CD4-positive, alpha-beta T cell treated with Interleukin-15 for 1 hour (primary cell): ENCODE results near the gene BICD2.
"Not testable (repeated sequence)": the region's sequence is repeated elsewhere in the genome, so short reads cannot be mapped to it uniquely, and the experiment has no call there.

Experiments used
- DNase-seq: peaks from one replicate; pipeline ENCODE4 v3.0.0-alpha.2; 2020

BICD2 gene

GRCh38 chr9:92764381-92764987, at the start of gene BICD2:
BICD2 (minus strand) TSS chr9:92764833; CDS start chr9:92764744, 89 bp downstream.
- no peak for DNase-seq

- DNase-seq: not testable (repeated sequence)
These were observed 45.1 kb upstream of the BICD2 start for GRCh38 chr9:92809629-92810326.

GRCh38 chr9:92808726-92809451, 44.3 kb upstream of the BICD2 start:
- peak; percentile 31 for DNase-seq

GRCh38 chr9:92807757-92808725, 43.4 kb upstream of the BICD2 start:
- DNase-seq: no peak

- DNase-seq: no peak
These were observed 42.6 kb upstream of the BICD2 start for GRCh38 chr9:92807031-92807756.

GRCh38 chr9:92804727-92805126, 40.1 kb upstream of the BICD2 start:
- DNase-seq: no peak

- no peak for DNase-seq
These were observed 33.7 kb upstream of the BICD2 start for GRCh38 chr9:92798358-92798757.

- not testable (repeated sequence) for DNase-seq
These were observed 31.7 kb upstream of the BICD2 start for GRCh38 chr9:92796337-92796804.

- DNase-seq: no peak
These were observed 31.1 kb upstream of the BICD2 start for GRCh38 chr9:92795598-92796336.

- no peak for DNase-seq
These were observed 30.4 kb upstream of the BICD2 start for GRCh38 chr9:92795000-92795399.

GRCh38 chr9:92794426-92794825, 29.8 kb upstream of the BICD2 start:
- no peak for DNase-seq

GRCh38 chr9:92790542-92791527, 26.2 kb upstream of the BICD2 start:
- DNase-seq: peak; percentile 76

GRCh38 chr9:92786298-92786697, 21.7 kb upstream of the BICD2 start:
- no peak for DNase-seq

GRCh38 chr9:92781899-92782298, 17.3 kb upstream of the BICD2 start:
- DNase-seq: no peak

- no peak for DNase-seq
These were observed 15.6 kb upstream of the BICD2 start for GRCh38 chr9:92780206-92780605.

- DNase-seq: no peak
These were observed 10.8 kb upstream of the BICD2 start for GRCh38 chr9:92775466-92775865.

- no peak for DNase-seq
These were observed 9.6 kb upstream of the BICD2 start for GRCh38 chr9:92774274-92774673.

- no peak for DNase-seq
These were observed 9.2 kb upstream of the BICD2 start for GRCh38 chr9:92773810-92774209.

- no peak for DNase-seq
These were observed 6.7 kb upstream of the BICD2 start for GRCh38 chr9:92771309-92771708.
